Muscle layer of duodenum (tissue), 2 donors: Measurements from ENCODE around the gene METTL24.
"Not testable (repeated sequence)": the region's sequence is repeated elsewhere in the genome, so short reads cannot be mapped to it uniquely, and the experiment has no call there.

Experiments
- H3K27ac ChIP-seq: one replicate; pipeline ENCODE4 v1.7.0; 2013; ENCODE audit warnings: mild to moderate bottlenecking, low read length
- H3K27me3 ChIP-seq: one replicate; pipeline ENCODE4 v1.7.0; 2013; ENCODE audit warnings: low read depth, mild to moderate bottlenecking, control low read depth, low read length
- H3K36me3 ChIP-seq, 2 donors: one replicate each; pipeline ENCODE4 v1.7.0; 2013; ENCODE audit warnings: low read length in 2 of 2, control low read depth in 1 of 2, mild to moderate bottlenecking in 1 of 2; ENCODE audit not compliant: insufficient read depth in 2 of 2, control insufficient read depth in 1 of 2
- H3K4me1 ChIP-seq, 2 donors: one replicate each; pipeline ENCODE4 v1.7.0; 2013; ENCODE audit warnings: low read length in 2 of 2, mild to moderate bottlenecking in 2 of 2, control low read depth in 1 of 2, moderate library complexity in 1 of 2; ENCODE audit not compliant: insufficient read depth in 2 of 2, control insufficient read depth in 1 of 2
- H3K4me3 ChIP-seq, 2 donors: one replicate each; pipeline ENCODE4 v1.7.0; 2013; ENCODE audit warnings: low read length in 2 of 2, low read depth in 1 of 2, mild to moderate bottlenecking in 1 of 2
- H3K9me3 ChIP-seq, 2 donors: one replicate each; pipeline ENCODE4 v1.7.0; 2013; ENCODE audit warnings: low read length in 2 of 2, control low read depth in 1 of 2, mild to moderate bottlenecking in 1 of 2; ENCODE audit not compliant: control insufficient read depth in 1 of 2
- donor health status: healthy.

Gene METTL24

GRCh38 chr6:110351546-110351945, 6.6 kb downstream of the METTL24 start:
- Histone ChIP-seq H3K4me3 (no peak overlapping the region), H3K9me3 (no peaks in the 10 kb centered on the region), H3K27ac (no peak overlapping the region), H3K4me1 (peaks cover 11 to 43% of the 10 kb centered on the region in 2 donors), H3K36me3 (no peaks in the 10 kb centered on the region), H3K27me3 (no peaks in the 10 kb centered on the region)

- H3K4me1 ChIP-seq, result peaks cover 11 to 40% of the 10 kb centered on the region in 2 donors
- H3K27me3 ChIP-seq, H3K36me3 ChIP-seq, H3K27ac ChIP-seq, H3K9me3 ChIP-seq, H3K4me3 ChIP-seq: not testable (repeated sequence)
These were observed 7.6 kb downstream of the METTL24 start for GRCh38 chr6:110350593-110350992.

- Histone ChIP-seq H3K9me3 (no peaks in the 10 kb centered on the region), H3K4me1 (peaks cover 11 to 30% of the 10 kb centered on the region in 2 donors), H3K36me3 (no peaks in the 10 kb centered on the region), H3K27ac (no peak overlapping the region), H3K4me3 (no peak overlapping the region), H3K27me3 (no peaks in the 10 kb centered on the region)
These were observed 9.0 kb downstream of the METTL24 start for GRCh38 chr6:110348961-110349690.

GRCh38 chr6:110345025-110345424, 13.1 kb downstream of the METTL24 start:
- H3K4me3 ChIP-seq, result no peak overlapping the region
- H3K4me1 ChIP-seq, result peaks cover 12 to 43% of the 10 kb centered on the region in 2 donors
- H3K36me3 ChIP-seq, result no peaks in the 10 kb centered on the region

GRCh38 chr6:110342759-110343158, 15.4 kb downstream of the METTL24 start:
- Histone ChIP-seq H3K27me3 (no peaks in the 10 kb centered on the region), H3K9me3 (no peaks in the 10 kb centered on the region), H3K4me3 (no peak overlapping the region), H3K36me3 (no peaks in the 10 kb centered on the region), H3K4me1 (peaks cover 12 to 43% of the 10 kb centered on the region in 2 donors), H3K27ac (no peak overlapping the region)

More at GRCh38 chr6:110345025-110345424, 13.1 kb downstream of the METTL24 start:
- H3K27me3 ChIP-seq, result no peaks in the 10 kb centered on the region
- no peak overlapping the region for H3K27ac ChIP-seq
- no peaks in the 10 kb centered on the region for H3K9me3 ChIP-seq

- no peaks in the 10 kb centered on the region for H3K9me3 ChIP-seq
- H3K4me1 ChIP-seq, result peaks cover 12 to 35% of the 10 kb centered on the region in 2 donors
- H3K27me3 ChIP-seq, result no peaks in the 10 kb centered on the region
- H3K36me3 ChIP-seq, result no peaks in the 10 kb centered on the region
- no peak overlapping the region for H3K4me3 ChIP-seq
- no peak overlapping the region for H3K27ac ChIP-seq
These were observed 16.2 kb downstream of the METTL24 start for GRCh38 chr6:110341663-110342596.

- peaks cover 12 to 31% of the 10 kb centered on the region in 2 donors for H3K4me1 ChIP-seq
- H3K27me3 ChIP-seq, result no peaks in the 10 kb centered on the region
- no peak overlapping the region for H3K4me3 ChIP-seq
- no peaks in the 10 kb centered on the region for H3K36me3 ChIP-seq
- no peaks in the 10 kb centered on the region for H3K9me3 ChIP-seq
- no peak overlapping the region for H3K27ac ChIP-seq
These were observed 17.1 kb downstream of the METTL24 start for GRCh38 chr6:110341067-110341466.

GRCh38 chr6:110340392-110340965, 17.7 kb downstream of the METTL24 start:
- H3K36me3 ChIP-seq, result no peaks in the 10 kb centered on the region
- H3K4me3 ChIP-seq, result no peak overlapping the region
- H3K27me3 ChIP-seq, result no peaks in the 10 kb centered on the region
- H3K27ac ChIP-seq, result no peak overlapping the region
- H3K4me1 ChIP-seq, result peaks cover 12 to 31% of the 10 kb centered on the region in 2 donors
- no peaks in the 10 kb centered on the region for H3K9me3 ChIP-seq

GRCh38 chr6:110338820-110339470, 19.2 kb downstream of the METTL24 start:
- H3K27ac ChIP-seq, result no peak overlapping the region
- no peaks in the 10 kb centered on the region for H3K36me3 ChIP-seq
- H3K4me1 ChIP-seq, result peaks cover 12 to 38% of the 10 kb centered on the region in 2 donors
- H3K27me3 ChIP-seq, result no peaks in the 10 kb centered on the region
- H3K4me3 ChIP-seq, result no peak overlapping the region
- H3K9me3 ChIP-seq, result no peaks in the 10 kb centered on the region

- Histone ChIP-seq H3K36me3 (no peaks in the 10 kb centered on the region), H3K4me1 (peaks cover 12 to 40% of the 10 kb centered on the region in 2 donors), H3K27me3 (no peaks in the 10 kb centered on the region), H3K27ac (no peak overlapping the region), H3K9me3 (no peaks in the 10 kb centered on the region), H3K4me3 (no peak overlapping the region)
These were observed 20.7 kb downstream of the METTL24 start for GRCh38 chr6:110337486-110337885.
